Embryonic facial prominence (tissue), 1 donor: ENCODE data around the gene ZGLP1.

ENCODE experiments used
- DNase-seq: peaks from one replicate; pipeline ENCODE4 v3.0.0-alpha.2; 2016; ENCODE audit errors: extremely low spot score

ZGLP1 gene

DNA sequence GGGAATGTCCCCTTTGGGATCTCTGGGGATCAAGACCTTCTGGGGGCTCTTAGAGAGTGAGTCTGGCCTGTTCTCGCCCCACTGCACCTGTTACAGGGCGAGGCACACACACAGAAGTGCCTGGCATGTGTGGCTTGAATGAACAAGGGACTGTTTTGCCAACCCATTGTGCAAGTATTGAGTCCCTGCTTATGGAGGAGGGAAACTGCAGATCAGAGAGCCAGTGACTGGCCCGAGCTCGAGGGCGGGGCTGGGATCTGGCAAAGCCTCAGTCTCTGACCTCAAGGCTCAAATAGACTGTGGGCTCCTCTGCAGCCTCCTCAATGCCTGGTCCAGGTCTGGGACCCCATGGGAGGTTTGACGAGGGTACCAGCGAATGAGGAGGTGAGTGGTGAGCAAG, 18.2 kb upstream of the ZGLP1 start:
- DNase-seq: no peak

DNA sequence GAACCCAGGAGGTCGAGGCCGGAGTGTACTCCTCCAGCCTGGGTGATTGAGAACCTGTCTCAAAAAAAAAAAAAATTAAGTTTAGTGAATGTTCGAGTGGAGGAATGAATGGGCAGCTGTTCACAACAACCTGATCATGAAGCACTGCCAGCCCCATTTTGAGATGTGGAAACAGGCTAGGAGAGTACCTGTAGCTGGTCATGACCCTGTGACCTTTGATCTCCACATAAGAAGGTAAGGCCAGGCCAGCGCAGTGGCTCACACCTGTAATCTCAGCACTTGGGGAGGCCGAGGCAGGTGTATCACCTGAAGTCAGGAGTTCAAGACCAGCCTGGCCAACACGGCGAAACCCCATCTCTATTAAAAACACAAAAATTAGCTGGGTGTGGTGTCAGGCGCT, 16.1 kb upstream of the ZGLP1 start:
- no peak for DNase-seq

DNA sequence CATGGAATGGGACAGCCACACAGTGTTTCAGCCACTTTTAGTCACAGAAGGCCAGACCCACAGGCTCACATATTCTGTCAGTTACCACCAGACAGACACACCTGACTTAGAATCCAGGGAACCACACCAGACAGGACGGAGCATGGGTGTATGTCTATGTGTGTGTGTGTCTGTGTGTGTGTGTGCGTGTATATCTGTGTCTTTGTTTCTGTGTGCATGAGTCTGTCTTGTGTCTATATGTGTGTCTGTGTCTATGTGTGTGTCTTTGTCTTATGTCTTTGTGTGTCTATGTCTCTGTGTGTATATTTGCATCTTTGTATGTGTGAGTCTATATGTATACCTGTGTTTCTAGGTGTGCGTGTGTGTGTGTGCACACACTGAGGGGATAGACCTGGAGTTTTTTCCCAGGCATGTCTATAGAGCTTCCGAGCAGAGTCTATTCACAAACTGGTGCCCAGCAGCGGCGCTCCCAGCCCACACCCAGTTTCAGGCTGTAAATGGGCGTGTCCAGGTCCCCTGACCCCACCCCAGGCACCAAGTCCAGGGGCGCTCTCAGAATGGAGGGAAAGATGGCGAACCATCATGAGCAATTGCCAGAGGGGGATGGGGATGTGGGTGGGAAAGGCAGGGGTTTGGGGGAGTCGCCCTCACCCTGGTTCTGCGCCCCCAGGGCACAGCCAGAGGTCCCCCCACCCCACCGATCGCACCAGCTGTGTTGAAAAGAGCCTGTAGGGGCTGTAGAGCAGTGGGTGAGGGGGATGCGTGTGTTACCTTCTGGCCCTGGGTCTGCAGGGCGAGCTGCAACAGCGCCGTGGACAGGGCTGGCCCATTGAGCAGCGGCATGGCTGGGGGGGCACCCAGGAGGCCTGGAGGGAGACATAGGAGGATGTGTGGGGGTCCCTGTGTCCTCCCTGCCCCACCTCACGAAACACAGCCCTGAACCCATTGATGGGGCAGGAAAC, 12.5 kb upstream of the ZGLP1 start:
- DNase-seq: no peak

DNA sequence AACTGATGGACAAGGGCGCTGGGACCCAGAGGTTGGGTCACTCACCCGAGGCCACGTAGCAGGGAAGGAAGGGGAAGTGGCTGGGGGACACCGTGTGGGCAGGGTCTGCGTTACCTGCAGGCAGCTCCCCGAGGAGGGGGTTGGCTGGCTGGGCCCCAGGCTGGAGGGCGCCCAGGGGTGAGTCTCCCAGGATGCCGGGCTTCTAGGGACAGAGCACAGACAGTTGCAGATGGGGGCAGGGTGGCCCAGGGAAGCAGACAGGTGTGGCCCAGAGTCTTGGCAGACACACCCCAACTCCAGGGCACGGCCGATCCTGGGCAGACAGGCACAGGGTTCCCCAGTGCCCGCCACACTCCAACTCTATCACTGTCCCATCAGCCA, 11.8 kb upstream of the ZGLP1 start:
- DNase-seq: no peak

DNA sequence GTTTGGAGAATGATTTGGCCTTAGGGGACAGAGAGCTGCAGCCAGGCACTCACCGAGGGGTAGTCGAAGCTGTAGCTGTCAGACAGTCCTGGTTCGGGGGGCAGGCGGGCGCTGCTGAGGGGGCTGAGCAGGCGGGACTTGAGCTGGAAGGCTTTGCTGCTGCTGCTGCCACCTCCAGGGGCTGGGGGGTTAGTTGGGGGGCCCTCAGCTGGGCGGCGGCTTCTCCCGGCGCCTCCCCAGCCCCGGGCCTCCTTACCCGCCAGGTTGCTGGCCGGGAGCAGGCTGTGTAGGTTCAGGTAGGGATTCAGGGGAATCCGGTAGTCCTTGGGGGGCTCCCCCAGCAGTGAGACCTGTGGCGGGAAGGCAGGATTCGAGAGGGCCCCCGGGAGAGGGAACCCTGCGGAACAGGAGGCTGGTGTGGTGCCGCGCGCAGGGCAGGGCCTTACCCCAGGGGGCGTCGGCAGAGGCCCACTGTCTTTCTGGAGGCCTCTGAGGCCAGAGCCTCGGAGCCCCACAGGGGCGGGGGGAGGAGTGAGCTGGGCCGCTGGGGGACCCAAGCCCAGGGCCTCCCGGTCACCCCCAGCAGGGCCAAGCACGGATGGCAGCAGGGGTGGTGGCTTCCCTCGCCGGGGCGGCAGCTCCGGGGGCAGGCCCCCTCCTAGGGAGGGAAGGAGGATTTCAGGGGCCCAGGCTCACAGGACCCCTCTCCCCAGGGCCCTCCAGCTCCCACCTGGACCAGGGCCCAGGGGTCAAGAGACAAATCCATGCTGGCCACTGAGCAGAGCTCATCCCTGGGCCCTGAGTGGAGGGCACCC, 11.2 kb upstream of the ZGLP1 start:
- no peak for DNase-seq

DNA sequence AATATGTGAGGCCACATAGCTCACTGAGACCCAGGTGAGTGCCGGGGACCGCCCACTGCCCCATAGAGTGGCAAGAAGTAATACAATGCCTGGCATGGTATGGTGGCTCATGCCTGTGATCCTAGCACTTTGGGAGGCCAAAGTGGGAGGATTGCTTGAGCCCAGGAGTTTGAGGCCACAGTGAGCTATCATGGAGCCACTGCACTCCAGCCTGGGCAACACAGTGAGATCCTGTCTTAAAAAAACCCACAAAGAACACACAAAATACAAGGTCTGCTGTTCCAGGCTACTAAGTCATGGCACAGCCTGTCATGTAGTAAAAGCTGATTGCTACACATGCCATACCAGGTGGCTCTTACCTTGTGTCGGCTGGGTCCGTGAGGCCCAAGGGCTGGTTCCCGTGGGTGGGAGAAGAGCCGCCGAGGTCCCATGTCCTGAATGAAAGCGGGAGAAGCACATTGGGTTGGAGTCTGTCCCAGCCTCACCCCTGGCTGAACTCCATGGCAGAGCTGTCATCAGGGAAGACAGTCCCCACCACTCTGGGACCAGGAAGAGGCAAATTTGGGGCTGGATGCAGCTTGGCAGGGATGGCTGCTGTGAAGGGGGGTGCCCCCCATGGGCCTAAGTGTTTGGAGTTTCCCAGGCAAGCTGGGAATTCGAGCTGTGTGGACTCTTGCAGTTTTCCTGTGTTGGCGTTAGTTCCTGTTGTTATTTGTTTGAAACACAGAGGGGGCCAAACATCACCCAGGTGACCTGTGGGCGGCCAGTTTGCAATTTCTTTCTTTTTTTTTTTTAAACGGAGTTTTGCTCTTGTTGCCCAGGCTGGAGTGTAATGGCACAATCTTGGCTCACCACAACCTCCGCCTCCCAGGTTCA, 9.4 kb upstream of the ZGLP1 start:
- no peak for DNase-seq

DNA sequence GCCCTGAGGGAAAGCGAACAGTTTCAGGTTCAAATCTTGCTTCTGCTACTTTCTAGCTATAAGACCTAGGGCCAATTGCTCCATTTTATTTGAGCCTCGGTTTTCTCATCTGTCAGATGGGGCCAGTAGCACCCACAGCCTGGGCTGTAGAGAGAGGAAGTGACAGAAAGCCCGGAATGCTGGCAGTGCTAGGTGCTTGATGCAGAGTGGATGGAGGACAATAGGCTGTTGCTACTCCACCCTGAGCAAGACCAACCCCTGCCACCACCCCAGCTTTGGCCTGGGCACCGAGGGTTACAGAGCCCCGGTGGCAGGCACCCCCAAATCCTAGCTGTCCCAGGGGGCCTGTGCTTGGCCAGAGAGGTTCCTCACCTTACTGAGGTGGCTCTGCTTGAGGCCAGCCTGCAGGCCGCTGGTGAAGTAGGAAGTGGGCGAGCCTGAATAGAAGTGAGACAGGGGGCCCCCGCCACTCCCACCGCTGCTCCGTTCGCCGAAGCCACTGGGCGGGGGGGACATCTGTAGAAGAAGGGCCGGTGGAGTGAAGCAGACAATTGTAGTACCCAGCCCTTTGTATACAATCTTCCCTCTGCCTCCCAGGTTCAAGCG, 8.3 kb upstream of the ZGLP1 start:
- DNase-seq: no peak

DNA sequence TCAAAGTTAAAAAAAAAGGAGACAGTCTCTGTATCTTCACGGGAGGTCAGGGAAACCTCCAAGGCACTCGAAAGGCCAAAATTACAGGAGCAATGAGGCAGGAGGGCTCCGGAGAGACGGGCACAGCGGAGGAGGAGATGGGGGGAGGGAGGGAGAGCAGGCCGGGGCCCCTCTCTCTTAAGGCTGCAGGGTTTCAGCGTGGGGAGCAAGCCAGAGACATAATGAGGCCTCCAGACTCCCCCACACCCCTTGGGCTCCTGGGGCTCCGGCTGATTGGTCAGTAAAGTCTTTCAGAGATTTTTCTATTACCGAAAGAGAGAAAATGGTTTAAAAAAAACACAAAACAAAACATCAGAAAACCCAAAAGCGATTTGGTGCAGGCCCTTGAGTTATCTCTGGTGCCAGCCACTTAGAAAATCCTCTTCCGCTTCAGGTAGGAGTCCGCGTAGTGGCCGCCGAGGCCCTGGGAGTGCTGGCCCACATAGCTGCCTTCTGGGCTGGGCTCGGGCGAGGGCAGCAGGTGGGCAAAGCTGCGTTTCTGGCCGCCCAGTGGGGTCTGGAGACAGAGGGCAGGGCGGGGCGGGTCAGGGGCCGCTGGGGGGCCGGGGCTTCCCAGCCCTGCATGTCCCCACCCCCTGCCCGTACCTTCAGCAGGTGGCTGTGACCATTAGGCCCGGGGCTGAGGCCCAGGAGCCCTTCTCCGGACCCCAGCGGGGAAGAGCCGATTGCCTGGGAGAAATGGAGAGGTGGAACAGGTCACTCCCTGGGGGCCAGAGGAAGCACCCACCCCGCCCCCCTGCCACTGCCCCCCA, 7.6 kb upstream of the ZGLP1 start:
- DNase-seq: no peak

DNA sequence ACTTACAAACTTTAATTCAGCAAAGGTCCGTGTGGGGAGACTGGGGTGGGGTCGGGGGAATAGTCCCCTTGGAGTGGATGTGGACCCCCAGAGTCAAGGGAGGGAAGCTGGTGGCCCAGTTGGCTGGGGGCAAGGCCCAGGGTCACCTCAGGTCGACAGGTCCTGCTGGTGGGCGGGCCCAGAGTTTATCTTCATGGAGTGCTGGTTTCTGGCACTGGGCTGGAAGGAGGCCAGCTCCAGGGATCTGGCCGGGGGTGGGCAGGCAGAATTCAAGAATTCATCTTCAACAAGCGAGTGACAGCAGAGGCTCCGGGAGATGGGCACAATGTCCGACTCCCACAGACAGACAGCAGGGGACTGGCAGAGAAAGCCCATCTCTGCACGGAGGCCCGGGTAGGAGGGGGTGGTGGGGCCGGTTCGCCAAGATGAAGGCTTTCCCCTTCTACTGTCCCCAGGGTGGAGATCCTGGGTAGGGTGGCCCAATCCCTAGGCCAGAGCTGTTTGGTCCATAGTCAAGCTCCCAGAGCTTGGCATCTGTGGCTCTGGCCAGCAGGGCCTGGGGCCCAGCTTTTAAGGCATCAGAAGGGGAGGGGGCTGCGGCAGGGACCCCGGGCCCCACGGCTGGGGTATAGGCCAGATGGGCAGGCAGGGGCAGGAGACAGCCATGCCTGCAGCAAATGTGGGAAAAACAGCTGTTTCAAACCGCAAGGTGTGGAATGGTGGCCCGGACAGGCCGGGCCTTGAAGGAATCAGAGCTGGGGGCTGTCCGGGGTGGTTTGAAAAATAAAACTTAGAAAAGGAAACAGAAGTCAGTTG, 6.8 kb upstream of the ZGLP1 start:
- no peak for DNase-seq

DNA sequence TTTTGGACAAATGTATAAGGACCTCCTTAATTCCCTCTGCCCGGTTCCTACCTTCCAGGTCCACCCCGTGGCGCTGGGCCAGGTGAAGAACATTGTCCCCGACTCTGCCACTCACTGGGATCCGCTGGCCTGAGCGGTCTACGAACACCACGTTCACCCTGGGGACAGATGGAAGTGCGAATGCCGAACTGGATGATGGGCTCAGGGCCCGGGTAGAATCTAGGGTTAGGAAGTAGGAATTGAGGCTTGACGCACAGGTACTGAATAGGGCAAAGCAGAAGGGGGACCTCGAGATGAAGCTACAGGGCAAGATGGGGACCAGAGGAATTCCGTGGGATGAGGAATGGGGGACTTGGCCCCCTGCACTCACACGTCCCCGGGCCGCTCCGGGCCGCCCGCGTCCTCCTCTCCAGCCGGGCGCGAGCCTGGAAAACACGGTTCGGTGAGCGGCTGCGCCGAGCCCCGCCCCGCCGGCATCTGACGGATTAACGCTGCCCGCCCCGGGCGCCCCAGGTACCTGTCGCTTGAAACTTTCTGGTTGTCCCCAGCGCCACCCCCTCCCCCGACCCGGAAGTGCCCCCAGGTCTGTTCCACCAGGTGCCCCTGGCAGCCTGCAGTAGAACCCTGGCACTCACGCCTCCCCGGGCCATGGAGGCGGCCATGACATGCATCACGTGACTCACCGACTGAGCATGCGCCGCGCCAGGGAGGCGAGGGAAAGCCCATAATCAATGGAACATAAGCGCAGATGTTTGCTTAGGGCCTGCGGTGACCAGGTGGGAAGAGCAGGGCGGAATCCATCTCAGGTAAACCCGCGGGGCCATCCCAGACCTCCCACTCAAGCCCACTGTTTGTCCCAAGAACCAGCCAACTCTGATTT, 6.0 kb upstream of the ZGLP1 start, which contains the start of gene FDX2:
FDX2 (minus strand) TSS at position 681 of the 880 bp plus-strand sequence; CDS start at position 662, 19 bp downstream.
- DNase-seq: no peak

DNA sequence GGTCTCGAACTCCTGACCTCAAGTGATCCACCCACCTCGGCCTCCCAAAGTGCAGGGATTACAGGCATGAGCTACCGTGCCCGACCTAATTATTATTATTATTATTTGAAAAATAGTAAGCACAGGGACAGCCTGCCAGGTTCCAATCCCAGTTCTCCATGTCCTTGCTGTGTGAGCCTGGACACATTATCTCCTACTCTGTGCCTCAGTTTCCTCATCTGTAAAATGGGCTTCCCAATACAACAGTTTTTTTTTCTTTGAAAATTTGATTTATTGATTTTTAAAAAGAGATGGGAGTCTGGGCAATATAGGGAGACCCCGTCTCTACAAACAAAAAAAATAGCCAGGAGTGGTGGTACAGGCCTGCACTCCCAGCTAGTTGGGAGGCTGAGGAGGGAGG, 3.3 kb downstream of the ZGLP1 start:
- DNase-seq: no peak

DNA sequence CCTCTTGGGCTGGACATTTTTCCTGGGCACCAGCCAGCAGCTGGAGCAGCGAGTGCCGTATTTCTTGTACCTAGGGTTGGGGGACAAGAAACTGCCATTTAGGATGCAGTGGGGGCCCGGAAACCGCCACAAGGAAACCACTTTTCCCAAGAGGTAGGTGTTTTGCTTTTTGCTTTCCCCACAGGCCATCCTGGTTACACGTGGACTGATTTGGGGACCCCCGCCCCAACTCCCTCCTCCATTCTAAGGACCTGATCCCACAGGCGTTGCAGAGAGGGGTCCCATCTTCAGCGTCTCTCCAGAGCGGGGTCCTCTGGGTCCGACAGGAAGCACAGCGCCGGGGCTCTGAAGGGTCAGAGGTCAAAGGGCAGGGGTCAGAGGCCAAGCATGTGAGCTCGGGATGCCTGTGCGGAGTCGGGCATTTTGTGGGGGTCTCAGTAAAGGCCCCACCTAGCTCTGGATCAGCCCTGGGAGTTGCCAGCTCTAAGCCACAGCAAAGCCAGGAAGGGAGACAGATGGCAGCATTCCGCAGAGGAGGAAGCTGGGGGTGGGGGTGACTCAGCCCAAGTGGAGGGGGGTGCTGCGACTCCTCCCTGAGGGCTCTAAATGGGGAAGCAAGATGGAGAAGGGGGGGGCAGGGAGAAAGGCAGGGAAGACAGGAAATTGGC, 4.3 kb downstream of the ZGLP1 start:
- DNase-seq: no peak

DNA sequence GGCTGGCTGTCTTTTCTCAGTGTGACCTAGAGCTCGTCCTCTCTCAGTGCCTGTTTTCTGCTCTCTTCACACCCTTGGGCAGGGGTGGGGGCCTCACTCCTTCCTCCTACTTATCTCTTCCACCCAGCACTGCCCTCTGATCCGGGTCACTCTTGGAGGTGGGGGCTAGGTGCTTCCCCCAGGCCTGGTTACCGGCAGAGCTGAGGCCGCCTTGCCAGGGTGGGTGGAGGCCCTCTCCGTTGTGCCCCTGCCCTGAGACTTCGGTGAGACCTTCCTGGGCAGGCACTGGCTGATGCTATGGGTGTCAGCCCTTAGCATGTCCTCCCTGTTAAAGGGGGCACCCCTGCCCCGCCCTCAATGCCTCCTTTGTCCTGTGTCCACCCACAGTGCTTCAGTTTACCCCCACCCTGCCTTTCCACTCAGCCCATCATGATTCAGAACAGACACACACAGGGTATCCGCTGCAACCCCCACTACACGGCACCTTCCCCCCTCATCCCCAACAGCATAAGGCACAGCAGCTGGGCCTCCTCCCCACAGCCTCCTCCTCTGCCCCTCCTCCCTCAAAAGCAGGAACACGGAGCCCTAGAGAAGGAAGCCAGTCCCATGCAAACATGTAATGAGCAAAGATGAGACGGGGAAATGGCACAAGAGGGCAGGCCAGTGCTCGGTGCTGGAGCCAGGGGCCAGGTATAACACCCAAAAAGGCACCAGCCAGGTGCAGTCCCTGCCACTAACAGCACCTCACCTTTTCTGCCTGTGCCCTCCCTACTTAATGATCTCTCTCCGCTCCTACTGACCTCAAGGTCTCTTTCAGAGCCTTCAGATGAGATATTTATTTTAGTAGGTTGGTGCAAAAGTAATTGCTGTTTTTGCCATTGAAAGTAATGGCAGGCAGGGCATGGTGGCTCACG, 9.8 kb downstream of the ZGLP1 start:
- no peak for DNase-seq

DNA sequence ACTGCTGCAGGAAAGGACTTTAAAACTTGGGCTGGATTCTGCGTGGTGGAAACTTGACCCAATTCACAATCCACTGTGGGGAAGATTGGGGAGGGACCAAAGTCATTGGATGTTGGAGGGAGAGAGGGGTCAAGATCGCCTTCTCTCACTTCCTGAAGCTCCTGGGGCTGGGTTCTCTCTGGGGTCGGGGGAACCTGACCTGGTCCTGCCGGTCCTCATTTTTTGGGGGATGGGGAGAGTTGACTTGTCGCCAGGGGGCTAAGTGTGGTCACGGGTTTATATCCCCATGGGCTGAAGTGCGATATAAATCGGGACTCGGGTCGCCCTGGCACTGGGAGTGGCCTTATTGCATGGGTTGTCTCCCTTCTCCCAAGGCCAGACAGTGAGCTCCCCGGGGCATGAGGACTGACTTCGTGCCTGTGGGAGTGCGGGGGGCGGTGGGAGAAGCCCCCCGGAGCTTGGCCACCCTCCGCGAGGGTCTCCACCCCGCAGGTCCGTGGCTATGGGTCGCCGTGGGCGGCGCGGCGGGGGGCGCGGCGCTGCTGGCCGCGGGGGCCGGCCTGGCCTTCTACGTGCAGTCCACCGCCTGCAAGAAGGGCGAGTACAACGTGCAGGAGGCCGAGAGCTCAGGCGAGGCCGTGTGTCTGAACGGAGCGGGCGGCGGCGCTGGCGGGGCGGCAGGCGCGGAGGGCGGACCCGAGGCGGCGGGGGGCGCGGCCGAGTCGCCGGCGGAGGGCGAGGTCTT, 13.6 kb downstream of the ZGLP1 start:
- no peak for DNase-seq

DNA sequence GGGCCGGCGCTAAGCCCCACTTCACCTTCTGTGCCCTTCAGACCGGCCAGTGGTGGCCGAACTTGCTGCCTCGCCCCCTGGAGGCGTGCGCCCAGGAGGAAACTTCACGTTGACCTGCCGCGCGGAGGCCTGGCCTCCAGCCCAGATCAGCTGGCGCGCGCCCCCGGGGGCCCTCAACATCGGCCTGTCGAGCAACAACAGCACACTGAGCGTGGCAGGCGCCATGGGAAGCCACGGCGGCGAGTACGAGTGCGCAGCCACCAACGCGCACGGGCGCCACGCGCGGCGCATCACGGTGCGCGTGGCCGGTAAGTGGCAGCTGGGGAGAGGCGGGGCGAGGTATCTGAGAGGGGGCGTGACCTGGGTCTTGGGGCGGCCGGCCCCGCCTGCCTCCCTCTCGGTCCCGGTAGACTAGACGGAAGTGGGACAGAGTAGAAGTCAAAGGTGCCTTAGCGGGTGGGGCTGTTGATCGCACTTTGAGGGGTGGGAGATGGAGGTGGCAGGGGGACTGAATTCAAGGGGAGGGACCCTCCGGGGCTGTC, 14.2 kb downstream of the ZGLP1 start:
- DNase-seq: no peak

DNA sequence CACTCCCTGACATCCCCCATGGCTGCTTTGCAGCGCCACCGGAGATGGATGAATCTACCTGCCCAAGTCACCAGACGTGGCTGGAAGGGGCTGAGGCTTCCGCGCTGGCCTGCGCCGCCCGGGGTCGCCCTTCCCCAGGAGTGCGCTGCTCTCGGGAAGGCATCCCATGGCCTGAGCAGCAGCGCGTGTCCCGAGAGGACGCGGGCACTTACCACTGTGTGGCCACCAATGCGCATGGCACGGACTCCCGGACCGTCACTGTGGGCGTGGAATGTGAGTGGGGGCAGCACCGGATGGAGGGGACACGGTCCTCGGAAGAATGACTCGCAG, 15.3 kb downstream of the ZGLP1 start:
- no peak for DNase-seq
